ENCODE measurements around the gene ROPN1.

DNA sequence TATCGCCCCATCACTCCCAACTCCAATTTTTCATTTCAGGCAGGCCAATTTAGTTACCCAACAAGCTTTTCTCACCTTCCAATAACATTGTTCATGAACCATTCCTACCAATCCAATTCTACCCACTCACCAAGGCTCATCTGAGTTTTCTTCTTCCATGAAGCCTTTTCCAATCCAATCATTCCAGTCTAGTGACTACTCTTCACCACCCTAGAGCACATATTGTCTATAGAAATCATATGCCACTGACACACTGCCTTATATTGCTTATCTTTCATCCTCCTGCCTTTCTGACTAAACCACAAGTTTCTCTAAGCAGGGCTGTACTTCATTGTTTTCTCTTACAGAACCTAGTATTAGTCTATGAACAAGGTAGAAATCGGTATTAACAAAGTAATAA lies 42.3 kb downstream of the ROPN1 start:
- TF ChIP-seq POLR2AphosphoS5 (IDR thresholded peaks at IDR 0.05; ENCODE audit: low read depth), result no peak
- TF ChIP-seq, protein P1, sequence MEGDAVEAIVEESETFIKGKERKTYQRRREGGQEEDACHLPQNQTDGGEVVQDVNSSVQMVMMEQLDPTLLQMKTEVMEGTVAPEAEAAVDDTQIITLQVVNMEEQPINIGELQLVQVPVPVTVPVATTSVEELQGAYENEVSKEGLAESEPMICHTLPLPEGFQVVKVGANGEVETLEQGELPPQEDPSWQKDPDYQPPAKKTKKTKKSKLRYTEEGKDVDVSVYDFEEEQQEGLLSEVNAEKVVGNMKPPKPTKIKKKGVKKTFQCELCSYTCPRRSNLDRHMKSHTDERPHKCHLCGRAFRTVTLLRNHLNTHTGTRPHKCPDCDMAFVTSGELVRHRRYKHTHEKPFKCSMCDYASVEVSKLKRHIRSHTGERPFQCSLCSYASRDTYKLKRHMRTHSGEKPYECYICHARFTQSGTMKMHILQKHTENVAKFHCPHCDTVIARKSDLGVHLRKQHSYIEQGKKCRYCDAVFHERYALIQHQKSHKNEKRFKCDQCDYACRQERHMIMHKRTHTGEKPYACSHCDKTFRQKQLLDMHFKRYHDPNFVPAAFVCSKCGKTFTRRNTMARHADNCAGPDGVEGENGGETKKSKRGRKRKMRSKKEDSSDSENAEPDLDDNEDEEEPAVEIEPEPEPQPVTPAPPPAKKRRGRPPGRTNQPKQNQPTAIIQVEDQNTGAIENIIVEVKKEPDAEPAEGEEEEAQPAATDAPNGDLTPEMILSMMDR (conservative IDR thresholded peaks at IDR 0.05; ENCODE audit: low read depth in 2 of 2), result no peak

All from GM23338 (cell line).